ENCODE results near the gene PTPN14. TPM values are rescaled to one million over a fixed set of nuclear protein-coding genes. Genes with fewer than 3 reads are reported as not detected.

The PTPN14 gene
- total RNA-seq, 1 experiment from 2014 or later: 88.4 TPM

DNA sequence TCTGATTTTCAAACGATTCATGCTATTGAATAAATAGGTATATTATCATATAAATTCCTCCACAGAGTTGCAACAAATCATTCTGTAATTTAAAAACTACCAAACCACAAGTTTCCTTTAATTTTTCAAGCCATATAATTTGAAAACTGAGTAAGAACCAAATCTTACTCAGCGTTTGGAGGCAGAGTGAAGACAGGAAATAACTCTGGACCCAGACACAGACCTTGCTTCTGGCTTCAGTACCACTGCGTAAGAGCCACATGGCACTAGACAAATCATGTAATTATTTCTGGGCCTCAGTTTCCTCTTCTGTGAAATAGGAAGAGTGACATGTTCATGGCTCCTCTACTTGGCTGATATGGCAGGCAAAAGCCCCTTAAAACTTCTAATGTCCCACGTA, 188.0 kb downstream of the PTPN14 start (continued):
- TF ChIP-seq, protein P1, sequence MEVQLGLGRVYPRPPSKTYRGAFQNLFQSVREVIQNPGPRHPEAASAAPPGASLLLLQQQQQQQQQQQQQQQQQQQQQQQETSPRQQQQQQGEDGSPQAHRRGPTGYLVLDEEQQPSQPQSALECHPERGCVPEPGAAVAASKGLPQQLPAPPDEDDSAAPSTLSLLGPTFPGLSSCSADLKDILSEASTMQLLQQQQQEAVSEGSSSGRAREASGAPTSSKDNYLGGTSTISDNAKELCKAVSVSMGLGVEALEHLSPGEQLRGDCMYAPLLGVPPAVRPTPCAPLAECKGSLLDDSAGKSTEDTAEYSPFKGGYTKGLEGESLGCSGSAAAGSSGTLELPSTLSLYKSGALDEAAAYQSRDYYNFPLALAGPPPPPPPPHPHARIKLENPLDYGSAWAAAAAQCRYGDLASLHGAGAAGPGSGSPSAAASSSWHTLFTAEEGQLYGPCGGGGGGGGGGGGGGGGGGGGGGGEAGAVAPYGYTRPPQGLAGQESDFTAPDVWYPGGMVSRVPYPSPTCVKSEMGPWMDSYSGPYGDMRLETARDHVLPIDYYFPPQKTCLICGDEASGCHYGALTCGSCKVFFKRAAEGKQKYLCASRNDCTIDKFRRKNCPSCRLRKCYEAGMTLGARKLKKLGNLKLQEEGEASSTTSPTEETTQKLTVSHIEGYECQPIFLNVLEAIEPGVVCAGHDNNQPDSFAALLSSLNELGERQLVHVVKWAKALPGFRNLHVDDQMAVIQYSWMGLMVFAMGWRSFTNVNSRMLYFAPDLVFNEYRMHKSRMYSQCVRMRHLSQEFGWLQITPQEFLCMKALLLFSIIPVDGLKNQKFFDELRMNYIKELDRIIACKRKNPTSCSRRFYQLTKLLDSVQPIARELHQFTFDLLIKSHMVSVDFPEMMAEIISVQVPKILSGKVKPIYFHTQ (CRISPR knock-in tag; IDR thresholded peaks at IDR 0.05): no peak
- TF ChIP-seq ZNF219 (CRISPR knock-in tag; IDR thresholded peaks at IDR 0.05; ENCODE audit: borderline replicate concordance) (no peak), SP1 (CRISPR knock-in tag; conservative IDR thresholded peaks at IDR 0.05) (no peak)
- TF ChIP-seq, protein P2, sequence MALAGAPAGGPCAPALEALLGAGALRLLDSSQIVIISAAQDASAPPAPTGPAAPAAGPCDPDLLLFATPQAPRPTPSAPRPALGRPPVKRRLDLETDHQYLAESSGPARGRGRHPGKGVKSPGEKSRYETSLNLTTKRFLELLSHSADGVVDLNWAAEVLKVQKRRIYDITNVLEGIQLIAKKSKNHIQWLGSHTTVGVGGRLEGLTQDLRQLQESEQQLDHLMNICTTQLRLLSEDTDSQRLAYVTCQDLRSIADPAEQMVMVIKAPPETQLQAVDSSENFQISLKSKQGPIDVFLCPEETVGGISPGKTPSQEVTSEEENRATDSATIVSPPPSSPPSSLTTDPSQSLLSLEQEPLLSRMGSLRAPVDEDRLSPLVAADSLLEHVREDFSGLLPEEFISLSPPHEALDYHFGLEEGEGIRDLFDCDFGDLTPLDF (CRISPR knock-in tag; IDR thresholded peaks at IDR 0.05): no peak
- TF ChIP-seq, protein P3, sequence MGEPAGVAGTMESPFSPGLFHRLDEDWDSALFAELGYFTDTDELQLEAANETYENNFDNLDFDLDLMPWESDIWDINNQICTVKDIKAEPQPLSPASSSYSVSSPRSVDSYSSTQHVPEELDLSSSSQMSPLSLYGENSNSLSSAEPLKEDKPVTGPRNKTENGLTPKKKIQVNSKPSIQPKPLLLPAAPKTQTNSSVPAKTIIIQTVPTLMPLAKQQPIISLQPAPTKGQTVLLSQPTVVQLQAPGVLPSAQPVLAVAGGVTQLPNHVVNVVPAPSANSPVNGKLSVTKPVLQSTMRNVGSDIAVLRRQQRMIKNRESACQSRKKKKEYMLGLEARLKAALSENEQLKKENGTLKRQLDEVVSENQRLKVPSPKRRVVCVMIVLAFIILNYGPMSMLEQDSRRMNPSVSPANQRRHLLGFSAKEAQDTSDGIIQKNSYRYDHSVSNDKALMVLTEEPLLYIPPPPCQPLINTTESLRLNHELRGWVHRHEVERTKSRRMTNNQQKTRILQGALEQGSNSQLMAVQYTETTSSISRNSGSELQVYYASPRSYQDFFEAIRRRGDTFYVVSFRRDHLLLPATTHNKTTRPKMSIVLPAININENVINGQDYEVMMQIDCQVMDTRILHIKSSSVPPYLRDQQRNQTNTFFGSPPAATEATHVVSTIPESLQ (CRISPR knock-in tag; IDR thresholded peaks at IDR 0.05): no peak

DNA sequence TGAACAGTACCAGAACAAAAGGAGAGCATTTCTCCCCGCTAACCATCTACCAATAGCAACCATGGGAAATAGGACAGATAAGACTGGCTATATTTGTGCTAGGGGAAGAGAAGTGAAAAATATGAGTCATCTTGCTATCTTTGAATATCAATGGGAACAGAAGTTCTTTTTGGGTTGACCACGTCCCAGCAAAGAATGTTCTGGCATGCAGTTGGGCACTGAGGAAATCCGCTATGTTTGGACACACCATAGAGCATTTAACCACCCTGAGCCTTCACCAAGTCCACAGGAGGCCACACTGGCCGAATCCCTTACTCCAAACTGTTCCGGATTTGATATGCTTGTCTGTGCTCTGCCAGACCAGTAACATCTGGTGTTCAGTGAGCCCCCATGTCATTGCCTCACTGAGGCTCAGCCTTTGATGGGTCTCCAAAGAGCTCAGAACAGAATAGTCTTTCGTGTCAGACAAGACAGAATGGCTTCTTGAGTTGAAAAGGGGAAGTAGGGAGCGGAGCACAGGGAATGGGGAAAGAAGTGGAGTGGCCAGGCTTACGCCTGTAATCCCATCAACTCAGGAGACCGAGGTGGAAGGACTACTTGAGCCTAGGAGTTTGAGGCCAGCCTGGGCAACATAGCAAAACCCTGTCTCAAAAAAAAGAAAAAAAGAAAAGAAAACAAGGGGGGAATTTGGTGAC, 189.1 kb downstream of the PTPN14 start:
- ChIA-PET CTCF (no interaction called here), POLR2A (no interaction called here)
- Mint-ChIP-seq H3K27ac (no peak overlapping the region), H3K4me3 (no peak overlapping the region), H3K36me3 (peaks cover 57% of the 10 kb centered on the region), H3K4me1 (no peaks in the 10 kb centered on the region), H3K27me3 (ENCODE audit: low read depth) (no peaks in the 10 kb centered on the region), H3K9me3 (no peaks in the 10 kb centered on the region)
- DNase-seq (ENCODE audit: low spot score) (no peak), ATAC-seq (no peak)
- no peak for TF ChIP-seq ZNF396 (CRISPR knock-in tag; IDR thresholded peaks at IDR 0.05; ENCODE audit: borderline replicate concordance)
- no peak for TF ChIP-seq ZNF423 (CRISPR knock-in tag; IDR thresholded peaks at IDR 0.05)
- TF ChIP-seq, protein P4, sequence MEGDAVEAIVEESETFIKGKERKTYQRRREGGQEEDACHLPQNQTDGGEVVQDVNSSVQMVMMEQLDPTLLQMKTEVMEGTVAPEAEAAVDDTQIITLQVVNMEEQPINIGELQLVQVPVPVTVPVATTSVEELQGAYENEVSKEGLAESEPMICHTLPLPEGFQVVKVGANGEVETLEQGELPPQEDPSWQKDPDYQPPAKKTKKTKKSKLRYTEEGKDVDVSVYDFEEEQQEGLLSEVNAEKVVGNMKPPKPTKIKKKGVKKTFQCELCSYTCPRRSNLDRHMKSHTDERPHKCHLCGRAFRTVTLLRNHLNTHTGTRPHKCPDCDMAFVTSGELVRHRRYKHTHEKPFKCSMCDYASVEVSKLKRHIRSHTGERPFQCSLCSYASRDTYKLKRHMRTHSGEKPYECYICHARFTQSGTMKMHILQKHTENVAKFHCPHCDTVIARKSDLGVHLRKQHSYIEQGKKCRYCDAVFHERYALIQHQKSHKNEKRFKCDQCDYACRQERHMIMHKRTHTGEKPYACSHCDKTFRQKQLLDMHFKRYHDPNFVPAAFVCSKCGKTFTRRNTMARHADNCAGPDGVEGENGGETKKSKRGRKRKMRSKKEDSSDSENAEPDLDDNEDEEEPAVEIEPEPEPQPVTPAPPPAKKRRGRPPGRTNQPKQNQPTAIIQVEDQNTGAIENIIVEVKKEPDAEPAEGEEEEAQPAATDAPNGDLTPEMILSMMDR (IDR thresholded peaks at IDR 0.05): no peak
- no peak for TF ChIP-seq ATF1 (CRISPR knock-in tag; IDR thresholded peaks at IDR 0.05)
- TF ChIP-seq FOXP1 (CRISPR knock-in tag; IDR thresholded peaks at IDR 0.05; ENCODE audit: borderline replicate concordance): no peak
- no peak for TF ChIP-seq ETV6 (CRISPR knock-in tag; IDR thresholded peaks at IDR 0.05)
- TF ChIP-seq, protein P5, sequence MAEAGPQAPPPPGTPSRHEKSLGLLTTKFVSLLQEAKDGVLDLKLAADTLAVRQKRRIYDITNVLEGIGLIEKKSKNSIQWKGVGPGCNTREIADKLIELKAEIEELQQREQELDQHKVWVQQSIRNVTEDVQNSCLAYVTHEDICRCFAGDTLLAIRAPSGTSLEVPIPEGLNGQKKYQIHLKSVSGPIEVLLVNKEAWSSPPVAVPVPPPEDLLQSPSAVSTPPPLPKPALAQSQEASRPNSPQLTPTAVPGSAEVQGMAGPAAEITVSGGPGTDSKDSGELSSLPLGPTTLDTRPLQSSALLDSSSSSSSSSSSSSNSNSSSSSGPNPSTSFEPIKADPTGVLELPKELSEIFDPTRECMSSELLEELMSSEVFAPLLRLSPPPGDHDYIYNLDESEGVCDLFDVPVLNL (CRISPR knock-in tag; IDR thresholded peaks at IDR 0.05; ENCODE audit: borderline replicate concordance, low read depth): no peak
- TF ChIP-seq, protein P6, sequence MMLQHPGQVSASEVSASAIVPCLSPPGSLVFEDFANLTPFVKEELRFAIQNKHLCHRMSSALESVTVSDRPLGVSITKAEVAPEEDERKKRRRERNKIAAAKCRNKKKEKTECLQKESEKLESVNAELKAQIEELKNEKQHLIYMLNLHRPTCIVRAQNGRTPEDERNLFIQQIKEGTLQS (CRISPR knock-in tag; conservative IDR thresholded peaks at IDR 0.05): no peak
- TF ChIP-seq, protein P7, sequence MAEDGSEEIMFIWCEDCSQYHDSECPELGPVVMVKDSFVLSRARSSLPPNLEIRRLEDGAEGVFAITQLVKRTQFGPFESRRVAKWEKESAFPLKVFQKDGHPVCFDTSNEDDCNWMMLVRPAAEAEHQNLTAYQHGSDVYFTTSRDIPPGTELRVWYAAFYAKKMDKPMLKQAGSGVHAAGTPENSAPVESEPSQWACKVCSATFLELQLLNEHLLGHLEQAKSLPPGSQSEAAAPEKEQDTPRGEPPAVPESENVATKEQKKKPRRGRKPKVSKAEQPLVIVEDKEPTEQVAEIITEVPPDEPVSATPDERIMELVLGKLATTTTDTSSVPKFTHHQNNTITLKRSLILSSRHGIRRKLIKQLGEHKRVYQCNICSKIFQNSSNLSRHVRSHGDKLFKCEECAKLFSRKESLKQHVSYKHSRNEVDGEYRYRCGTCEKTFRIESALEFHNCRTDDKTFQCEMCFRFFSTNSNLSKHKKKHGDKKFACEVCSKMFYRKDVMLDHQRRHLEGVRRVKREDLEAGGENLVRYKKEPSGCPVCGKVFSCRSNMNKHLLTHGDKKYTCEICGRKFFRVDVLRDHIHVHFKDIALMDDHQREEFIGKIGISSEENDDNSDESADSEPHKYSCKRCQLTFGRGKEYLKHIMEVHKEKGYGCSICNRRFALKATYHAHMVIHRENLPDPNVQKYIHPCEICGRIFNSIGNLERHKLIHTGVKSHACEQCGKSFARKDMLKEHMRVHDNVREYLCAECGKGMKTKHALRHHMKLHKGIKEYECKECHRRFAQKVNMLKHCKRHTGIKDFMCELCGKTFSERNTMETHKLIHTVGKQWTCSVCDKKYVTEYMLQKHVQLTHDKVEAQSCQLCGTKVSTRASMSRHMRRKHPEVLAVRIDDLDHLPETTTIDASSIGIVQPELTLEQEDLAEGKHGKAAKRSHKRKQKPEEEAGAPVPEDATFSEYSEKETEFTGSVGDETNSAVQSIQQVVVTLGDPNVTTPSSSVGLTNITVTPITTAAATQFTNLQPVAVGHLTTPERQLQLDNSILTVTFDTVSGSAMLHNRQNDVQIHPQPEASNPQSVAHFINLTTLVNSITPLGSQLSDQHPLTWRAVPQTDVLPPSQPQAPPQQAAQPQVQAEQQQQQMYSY (CRISPR knock-in tag; IDR thresholded peaks at IDR 0.05): no peak
- TF ChIP-seq CREB1 (CRISPR knock-in tag; IDR thresholded peaks at IDR 0.05): no peak
- TF ChIP-seq, protein P8, sequence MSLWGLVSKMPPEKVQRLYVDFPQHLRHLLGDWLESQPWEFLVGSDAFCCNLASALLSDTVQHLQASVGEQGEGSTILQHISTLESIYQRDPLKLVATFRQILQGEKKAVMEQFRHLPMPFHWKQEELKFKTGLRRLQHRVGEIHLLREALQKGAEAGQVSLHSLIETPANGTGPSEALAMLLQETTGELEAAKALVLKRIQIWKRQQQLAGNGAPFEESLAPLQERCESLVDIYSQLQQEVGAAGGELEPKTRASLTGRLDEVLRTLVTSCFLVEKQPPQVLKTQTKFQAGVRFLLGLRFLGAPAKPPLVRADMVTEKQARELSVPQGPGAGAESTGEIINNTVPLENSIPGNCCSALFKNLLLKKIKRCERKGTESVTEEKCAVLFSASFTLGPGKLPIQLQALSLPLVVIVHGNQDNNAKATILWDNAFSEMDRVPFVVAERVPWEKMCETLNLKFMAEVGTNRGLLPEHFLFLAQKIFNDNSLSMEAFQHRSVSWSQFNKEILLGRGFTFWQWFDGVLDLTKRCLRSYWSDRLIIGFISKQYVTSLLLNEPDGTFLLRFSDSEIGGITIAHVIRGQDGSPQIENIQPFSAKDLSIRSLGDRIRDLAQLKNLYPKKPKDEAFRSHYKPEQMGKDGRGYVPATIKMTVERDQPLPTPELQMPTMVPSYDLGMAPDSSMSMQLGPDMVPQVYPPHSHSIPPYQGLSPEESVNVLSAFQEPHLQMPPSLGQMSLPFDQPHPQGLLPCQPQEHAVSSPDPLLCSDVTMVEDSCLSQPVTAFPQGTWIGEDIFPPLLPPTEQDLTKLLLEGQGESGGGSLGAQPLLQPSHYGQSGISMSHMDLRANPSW (CRISPR knock-in tag; conservative IDR thresholded peaks at IDR 0.05; ENCODE audit: low read depth): no peak
- TF ChIP-seq, protein P9, sequence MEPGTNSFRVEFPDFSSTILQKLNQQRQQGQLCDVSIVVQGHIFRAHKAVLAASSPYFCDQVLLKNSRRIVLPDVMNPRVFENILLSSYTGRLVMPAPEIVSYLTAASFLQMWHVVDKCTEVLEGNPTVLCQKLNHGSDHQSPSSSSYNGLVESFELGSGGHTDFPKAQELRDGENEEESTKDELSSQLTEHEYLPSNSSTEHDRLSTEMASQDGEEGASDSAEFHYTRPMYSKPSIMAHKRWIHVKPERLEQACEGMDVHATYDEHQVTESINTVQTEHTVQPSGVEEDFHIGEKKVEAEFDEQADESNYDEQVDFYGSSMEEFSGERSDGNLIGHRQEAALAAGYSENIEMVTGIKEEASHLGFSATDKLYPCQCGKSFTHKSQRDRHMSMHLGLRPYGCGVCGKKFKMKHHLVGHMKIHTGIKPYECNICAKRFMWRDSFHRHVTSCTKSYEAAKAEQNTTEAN (CRISPR knock-in tag; IDR thresholded peaks at IDR 0.05): no peak
